ENCODE results near the gene NAA38.

Gene NAA38

GRCh38 chr17:7835814-7836595 is 21.4 kb downstream of the NAA38 start:
- no peak for DNase-seq (ENCODE audit: extremely low read depth, low read depth)
- H3K4me3 ChIP-seq (replicated peaks; ENCODE audit: low read depth, low read length) = peak overlapping the region; percentile 83
- TF ChIP-seq CTCF (IDR thresholded peaks at IDR 0.05; ENCODE audit: low read depth, low read length, missing control alignments) = no peak

GRCh38 chr17:7834957-7835813 is 22.2 kb downstream of the NAA38 start:
- peak overlapping the region; percentile 83 for H3K4me3 ChIP-seq (replicated peaks; ENCODE audit: low read depth, low read length)
- TF ChIP-seq CTCF (IDR thresholded peaks at IDR 0.05; ENCODE audit: low read depth, low read length, missing control alignments) = peak; percentile 76
- DNase-seq (ENCODE audit: extremely low read depth, low read depth) = no peak

GRCh38 chr17:7834542-7834956 is 22.8 kb downstream of the NAA38 start:
- no peak for TF ChIP-seq CTCF (IDR thresholded peaks at IDR 0.05; ENCODE audit: low read depth, low read length, missing control alignments)
- no peak for DNase-seq (ENCODE audit: extremely low read depth, low read depth)
- peak overlapping the region; percentile 83 for H3K4me3 ChIP-seq (replicated peaks; ENCODE audit: low read depth, low read length)

- H3K4me3 ChIP-seq (replicated peaks; ENCODE audit: low read depth, low read length) = peak within 1 kb of the TSS; percentile 83
- DNase-seq (ENCODE audit: extremely low read depth, low read depth) = no peak
- TF ChIP-seq CTCF (IDR thresholded peaks at IDR 0.05; ENCODE audit: low read depth, low read length, missing control alignments) = no peak
These were observed 23.4 kb downstream of the NAA38 start, which contains the start of gene KDM6B for GRCh38 chr17:7833795-7834541. Gene KDM6B (plus strand): TSS chr17:7834217. CDS start chr17:7845555, 11,338 bp downstream.

GRCh38 chr17:7833011-7833794 is 24.2 kb downstream of the NAA38 start:
- H3K4me3 ChIP-seq (replicated peaks; ENCODE audit: low read depth, low read length) = peak overlapping the region; percentile 83
- no peak for TF ChIP-seq CTCF (IDR thresholded peaks at IDR 0.05; ENCODE audit: low read depth, low read length, missing control alignments)
- DNase-seq (ENCODE audit: extremely low read depth, low read depth) = no peak

GRCh38 chr17:7832431-7832830 is 24.9 kb downstream of the NAA38 start:
- no peak overlapping the region for H3K4me3 ChIP-seq (replicated peaks; ENCODE audit: low read depth, low read length)
- DNase-seq (ENCODE audit: extremely low read depth, low read depth) = no peak
- TF ChIP-seq CTCF (IDR thresholded peaks at IDR 0.05; ENCODE audit: low read depth, low read length, missing control alignments) = no peak

Data from HFF-Myc (cell line).